Natural killer cell (primary cell): Measurements from ENCODE around the gene ZNF471. TPM values are rescaled to one million over a fixed set of nuclear protein-coding genes. Genes with fewer than 3 reads are reported as not detected.

ENCODE experiments used
- ATAC-seq, 3 donors: fragments of 150-1000 bp in 2 of 3; fragments of 200-7000 bp in 1 of 3; cut with Tn5 transposase; 1 replicate in 1 of 3; 2 replicates in 2 of 3; pipeline ENCODE4 v1.10.0; 2021; ENCODE audit warnings: mild to moderate bottlenecking in 2 of 3, moderate library complexity in 2 of 3
- DNase-seq, 2 donors: peaks; one replicate each; pipeline versions ENCODE4 v3.0.0 to v3.0.0-alpha.2; 2013 to 2021; ENCODE audit warnings: mixed read lengths in 1 of 2
- H3K27ac ChIP-seq: one replicate; pipeline ENCODE4 v1.5.1; 2013; ENCODE audit warnings: mild to moderate bottlenecking, low read length
- H3K27me3 ChIP-seq: one replicate; pipeline ENCODE4 v1.6.1; 2013; ENCODE audit warnings: low read length; ENCODE audit not compliant: control insufficient read depth, insufficient read depth
- H3K36me3 ChIP-seq: one replicate; pipeline ENCODE4 v1.6.1; 2013; ENCODE audit warnings: low read length; ENCODE audit not compliant: control insufficient read depth, insufficient read depth
- H3K4me1 ChIP-seq: one replicate; pipeline ENCODE4 v1.6.1; 2013; ENCODE audit warnings: low read length; ENCODE audit not compliant: control insufficient read depth, insufficient read depth
- H3K4me3 ChIP-seq: one replicate; pipeline ENCODE4 v1.5.1; 2013; ENCODE audit warnings: low read length
- H3K9me3 ChIP-seq: one replicate; pipeline ENCODE4 v1.6.1; 2013; ENCODE audit warnings: low read length; ENCODE audit not compliant: control insufficient read depth, insufficient read depth
- H3K27ac Mint-ChIP-seq, 2 donors: one replicate each; pipeline ENCODE4 v1.8.0; 2022; ENCODE audit warnings: mild to moderate bottlenecking in 2 of 2, mixed read lengths in 2 of 2, moderate library complexity in 1 of 2
- H3K27me3 Mint-ChIP-seq, 2 donors: one replicate each; pipeline ENCODE4 v1.8.0; 2022; ENCODE audit warnings: low read depth in 2 of 2, mixed read lengths in 2 of 2
- H3K36me3 Mint-ChIP-seq: one replicate; pipeline ENCODE4 v1.8.0; 2022; ENCODE audit warnings: mixed read lengths
- H3K4me1 Mint-ChIP-seq, 2 donors: one replicate each; pipeline ENCODE4 v1.8.0; 2022; ENCODE audit warnings: mixed read lengths in 2 of 2
- H3K4me3 Mint-ChIP-seq: one replicate; pipeline ENCODE4 v1.8.0; 2022; ENCODE audit warnings: mild to moderate bottlenecking, moderate library complexity, mixed read lengths
- H3K9me3 Mint-ChIP-seq, 2 donors: one replicate each; pipeline ENCODE4 v1.8.0; 2022; ENCODE audit warnings: mixed read lengths in 2 of 2
- WGBS: methylation state at CpG from one replicate; pipeline ENCODE4 v1.1.7; 2013; ENCODE audit warnings: missing lambda C conversion rate; ENCODE audit not compliant: insufficient coverage; 5-methylcytosine and 5-hydroxymethylcytosine counted together
- intact Hi-C: fragments of 100-400 bp; cut with micrococcal nuclease; formaldehyde crosslinking; loops from one replicate; pipeline ENCODE4 v1.14.2; 2022
- total RNA-seq, 4 donors: library from RNA; stranded (reverse); fragments of 120-200 nt in 1 of 4; gene quantifications; one replicate each; pipeline versions ENCODE4 v1.2.3 to v1.2.4, GENCODE V29; 2013 to 2022
- TF ChIP-seq, protein P1 (sequence below): fragments of 200-600 bp; IDR thresholded peaks from one replicate; pipeline ENCODE4 v1.8.0; 2022; ENCODE audit warnings: antibody characterized with exemption

The ZNF471 gene
- total RNA-seq, 3 donors from 2014 or later (not counting 1 experiment from before 2014, with no cell fraction given) = 0.33 to 1.0 (median 0.48) TPM

DNA sequence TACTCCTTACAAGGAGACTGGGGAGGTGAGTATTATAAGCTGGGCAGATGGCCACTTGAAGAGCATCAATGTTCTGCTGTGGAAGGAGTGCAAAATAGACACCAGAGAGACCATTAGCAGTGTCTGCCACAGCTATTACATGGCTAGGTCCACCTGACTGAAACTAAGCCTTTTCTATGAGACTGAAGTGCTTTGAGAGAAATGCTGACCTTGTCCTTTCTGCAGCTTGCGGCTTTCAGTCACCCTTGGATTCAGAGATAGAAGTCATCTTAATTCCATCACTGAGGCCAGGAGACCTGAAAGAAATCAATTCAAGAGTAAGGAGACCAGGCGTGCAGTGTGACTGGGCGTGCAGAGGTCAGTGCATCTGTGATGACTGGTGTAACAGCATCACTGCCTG lies 29.8 kb downstream of the ZNF471 start:
- WGBS = 95% methylated on average over 3 of the region's 3 CpGs
- peaks cover 7 to 13% of the 10 kb centered on the region in 2 donors for H3K9me3 Mint-ChIP-seq
- H3K4me3 Mint-ChIP-seq = peak overlapping the region; percentile 91
- TF ChIP-seq, protein P1, sequence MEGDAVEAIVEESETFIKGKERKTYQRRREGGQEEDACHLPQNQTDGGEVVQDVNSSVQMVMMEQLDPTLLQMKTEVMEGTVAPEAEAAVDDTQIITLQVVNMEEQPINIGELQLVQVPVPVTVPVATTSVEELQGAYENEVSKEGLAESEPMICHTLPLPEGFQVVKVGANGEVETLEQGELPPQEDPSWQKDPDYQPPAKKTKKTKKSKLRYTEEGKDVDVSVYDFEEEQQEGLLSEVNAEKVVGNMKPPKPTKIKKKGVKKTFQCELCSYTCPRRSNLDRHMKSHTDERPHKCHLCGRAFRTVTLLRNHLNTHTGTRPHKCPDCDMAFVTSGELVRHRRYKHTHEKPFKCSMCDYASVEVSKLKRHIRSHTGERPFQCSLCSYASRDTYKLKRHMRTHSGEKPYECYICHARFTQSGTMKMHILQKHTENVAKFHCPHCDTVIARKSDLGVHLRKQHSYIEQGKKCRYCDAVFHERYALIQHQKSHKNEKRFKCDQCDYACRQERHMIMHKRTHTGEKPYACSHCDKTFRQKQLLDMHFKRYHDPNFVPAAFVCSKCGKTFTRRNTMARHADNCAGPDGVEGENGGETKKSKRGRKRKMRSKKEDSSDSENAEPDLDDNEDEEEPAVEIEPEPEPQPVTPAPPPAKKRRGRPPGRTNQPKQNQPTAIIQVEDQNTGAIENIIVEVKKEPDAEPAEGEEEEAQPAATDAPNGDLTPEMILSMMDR = no peak
- peaks cover 21% of the 10 kb centered on the region for H3K36me3 Mint-ChIP-seq
- ATAC-seq = no peak
- intact Hi-C loops = no loop called here
- Histone ChIP-seq H3K36me3 (no peaks in the 10 kb centered on the region), H3K27me3 (no peaks in the 10 kb centered on the region), H3K4me1 (peaks cover 19% of the 10 kb centered on the region), H3K27ac (peak overlapping the region; percentile 80), H3K4me3 (no peak overlapping the region), H3K9me3 (peaks cover 53% of the 10 kb centered on the region)
- H3K27me3 Mint-ChIP-seq = peaks cover 0 to 2% of the 10 kb centered on the region in 2 donors
- DNase-seq = no peak
- peak overlapping the region; percentile 80 to 95 for H3K27ac Mint-ChIP-seq
- peaks cover 20 to 36% of the 10 kb centered on the region in 2 donors for H3K4me1 Mint-ChIP-seq

- peak overlapping the region; percentile 91 for H3K4me3 Mint-ChIP-seq
- DNase-seq = peak; percentile 88 to 91
- no peaks in the 10 kb centered on the region for H3K27me3 ChIP-seq
- H3K4me3 ChIP-seq = peak overlapping the region; percentile 64
- peaks cover 13% of the 10 kb centered on the region for H3K36me3 Mint-ChIP-seq
- H3K36me3 ChIP-seq = no peaks in the 10 kb centered on the region
- H3K4me1 ChIP-seq = peaks cover 19% of the 10 kb centered on the region
- TF ChIP-seq, protein P1 = no peak
- H3K4me1 Mint-ChIP-seq = peaks cover 20 to 36% of the 10 kb centered on the region in 2 donors
- intact Hi-C loops = loop anchor here (1.0 kb wide), 3 partner anchors 29 to 145 kb away; partner anchors contain the start of genes ZNF470 and ZNF582
- H3K27ac ChIP-seq = peak overlapping the region; percentile 80
- ATAC-seq = peak; percentile 89 to 92 (median 90)
- peaks cover 0 to 2% of the 10 kb centered on the region in 2 donors for H3K27me3 Mint-ChIP-seq
- H3K9me3 ChIP-seq = peaks cover 54% of the 10 kb centered on the region
- 3% methylated on average over 44 of the region's 46 CpGs for WGBS
- peak overlapping the region; percentile 80 to 95 for H3K27ac Mint-ChIP-seq
- H3K9me3 Mint-ChIP-seq = peaks cover 7 to 10% of the 10 kb centered on the region in 2 donors
Measured at GRCh38 chr19:56538254-56538760, 30.7 kb downstream of the ZNF471 start.

GRCh38 chr19:56538761-56539263 lies 31.2 kb downstream of the ZNF471 start, which contains the start of gene ZFP28:
ZFP28 (plus strand) TSS chr19:56538948; CDS start chr19:56539019, 71 bp downstream.
- Mint-ChIP-seq H3K27ac (peak within 1 kb of the TSS; percentile 80 to 95), H3K4me3 (peak within 1 kb of the TSS; percentile 91), H3K36me3 (peaks cover 13% of the 10 kb centered on the region), H3K27me3 (peaks cover 0 to 2% of the 10 kb centered on the region in 2 donors), H3K9me3 (peaks cover 7 to 10% of the 10 kb centered on the region in 2 donors), H3K4me1 (peaks cover 20 to 36% of the 10 kb centered on the region in 2 donors)
- Histone ChIP-seq H3K4me1 (peaks cover 19% of the 10 kb centered on the region), H3K9me3 (peaks cover 49% of the 10 kb centered on the region), H3K27me3 (no peaks in the 10 kb centered on the region), H3K27ac (peak within 1 kb of the TSS; percentile 80), H3K36me3 (no peaks in the 10 kb centered on the region), H3K4me3 (peak within 1 kb of the TSS; percentile 64)
- 5% methylated on average over 44 of the region's 65 CpGs for WGBS
- TF ChIP-seq, protein P1 = no peak
- DNase-seq = peak in 1 of 2 donors; percentile 43
- ATAC-seq = peak in 1 of 3 donors; percentile 27
- intact Hi-C loops = loop anchor here (1.0 kb wide), 3 partner anchors 28 to 146 kb away; partner anchors contain the start of genes ZNF470 and ZNF582
